SKM-1 (cell line): ENCODE results near the gene PIK3C2G.

ENCODE experiments used
- DNase-seq: peaks from one replicate; lab custom pipeline; 2025; ENCODE audit not compliant: unreplicated experiment; lab: John Stamatoyannopoulos, UW

The PIK3C2G gene

GRCh38 chr12:18277196-18277595 is 15.9 kb downstream of the PIK3C2G start:
- no peak for DNase-seq

GRCh38 chr12:18280728-18281127 is 19.4 kb downstream of the PIK3C2G start:
- no peak for DNase-seq

GRCh38 chr12:18281941-18282340 is 20.6 kb downstream of the PIK3C2G start:
- no peak for DNase-seq

- no peak for DNase-seq
Observed at GRCh38 chr12:18283831-18284230, 22.5 kb downstream of the PIK3C2G start.

- no peak for DNase-seq
Observed at GRCh38 chr12:18284386-18284785, 23.1 kb downstream of the PIK3C2G start.

GRCh38 chr12:18285161-18285560 is 23.8 kb downstream of the PIK3C2G start:
- DNase-seq = no peak

GRCh38 chr12:18290386-18290785 is 29.1 kb downstream of the PIK3C2G start:
- no peak for DNase-seq

DNA sequence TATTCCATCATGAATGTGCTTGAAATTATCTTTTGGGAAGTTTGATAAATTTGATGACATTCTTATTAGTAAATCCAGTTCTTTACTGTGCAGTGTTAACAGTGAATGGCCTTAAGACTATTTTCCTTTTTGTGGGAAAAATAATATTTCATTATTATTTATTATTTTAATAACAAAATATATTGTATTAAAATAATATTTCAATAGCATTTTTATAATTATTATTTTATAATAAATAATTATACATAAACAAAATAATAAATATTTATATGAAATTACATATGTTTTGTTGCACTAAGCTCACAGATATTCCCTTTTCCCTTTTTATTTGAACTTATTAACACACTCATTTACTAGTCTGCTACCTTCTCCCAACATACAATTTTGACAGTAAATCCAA is 33.6 kb downstream of the PIK3C2G start:
- no peak for DNase-seq

GRCh38 chr12:18296201-18296908 is 35.0 kb downstream of the PIK3C2G start:
- no peak for DNase-seq

- DNase-seq = no peak
Observed at GRCh38 chr12:18296909-18297280, 35.6 kb downstream of the PIK3C2G start.

- DNase-seq = no peak
Observed at GRCh38 chr12:18297902-18298301, 36.6 kb downstream of the PIK3C2G start.

DNA sequence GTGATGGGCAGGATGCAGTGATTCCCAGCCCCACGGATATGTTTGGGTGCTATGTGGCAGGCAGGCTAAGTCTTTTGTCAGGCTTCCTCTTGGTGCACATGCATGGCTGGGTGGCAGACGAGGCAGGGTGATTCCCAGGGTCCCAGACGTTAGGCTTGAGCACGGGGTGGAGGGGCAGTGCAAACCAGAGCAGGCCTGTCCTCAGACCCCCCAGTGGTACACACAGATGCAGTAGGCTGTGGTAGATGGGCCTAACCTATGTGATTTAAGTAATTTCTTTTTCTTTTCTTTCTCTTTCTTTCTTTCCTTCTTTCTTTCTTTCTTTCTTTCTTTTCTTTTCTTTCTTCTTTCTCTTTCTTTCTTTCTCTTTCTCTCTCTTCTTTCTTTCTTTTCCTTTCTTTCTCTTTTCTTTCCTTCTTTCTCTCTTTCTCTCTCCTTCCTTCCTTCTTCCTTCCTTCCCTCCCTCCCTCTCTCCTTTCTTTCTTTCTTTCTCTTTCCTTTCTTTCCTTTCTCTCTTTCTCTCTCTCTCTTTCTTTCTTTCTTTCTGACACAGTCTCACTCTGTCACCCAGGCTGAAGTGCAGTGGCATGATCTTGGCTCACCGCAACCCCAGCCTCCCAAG is 41.6 kb downstream of the PIK3C2G start:
- no peak for DNase-seq

- DNase-seq = no peak
Observed at GRCh38 chr12:18304609-18305008, 43.3 kb downstream of the PIK3C2G start.

GRCh38 chr12:18306311-18306710 is 45.0 kb downstream of the PIK3C2G start:
- no peak for DNase-seq

DNA sequence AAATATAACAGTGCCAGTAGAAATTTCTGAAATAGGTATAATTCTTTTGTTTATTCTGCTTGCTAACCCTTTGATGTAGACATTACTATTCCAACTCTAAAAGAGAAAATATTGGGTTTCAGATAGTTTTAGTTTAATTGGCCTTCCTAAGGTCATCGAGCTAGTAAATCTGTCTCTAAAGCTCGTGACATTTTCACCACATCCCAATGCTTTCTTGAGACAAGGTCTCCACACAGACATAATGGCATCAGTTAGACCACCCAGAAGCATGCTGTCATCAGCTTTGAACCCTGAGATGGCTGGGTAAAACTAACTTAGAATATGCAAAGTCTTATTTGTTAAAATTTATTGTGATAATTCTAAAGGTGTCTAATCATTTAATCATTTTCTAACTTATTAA is 52.0 kb downstream of the PIK3C2G start:
- no peak for DNase-seq

- DNase-seq = peak; percentile 1
Observed at GRCh38 chr12:18320036-18320617, 58.8 kb downstream of the PIK3C2G start.

- no peak for DNase-seq
Observed at GRCh38 chr12:18320976-18321375, 59.7 kb downstream of the PIK3C2G start.

GRCh38 chr12:18323159-18323558 is 61.8 kb downstream of the PIK3C2G start:
- DNase-seq = no peak

DNA sequence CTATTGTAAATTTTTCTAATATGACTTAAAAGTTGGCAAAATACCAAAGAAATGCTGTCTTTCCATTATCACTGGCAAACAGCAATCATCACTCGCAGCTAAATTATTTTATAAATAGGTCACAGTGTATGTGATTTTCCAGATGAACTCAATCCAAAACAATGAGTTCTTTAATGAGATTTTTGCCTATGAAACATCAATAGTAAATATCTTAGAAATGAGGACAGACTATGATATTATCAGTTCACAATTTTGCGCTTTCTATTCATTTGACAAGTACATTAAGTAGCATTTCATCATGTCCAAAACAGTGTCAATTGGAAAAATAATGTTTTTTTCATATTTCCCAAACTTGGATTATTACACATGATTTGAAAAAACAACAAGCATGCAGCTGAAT is 65.7 kb downstream of the PIK3C2G start:
- no peak for DNase-seq

DNA sequence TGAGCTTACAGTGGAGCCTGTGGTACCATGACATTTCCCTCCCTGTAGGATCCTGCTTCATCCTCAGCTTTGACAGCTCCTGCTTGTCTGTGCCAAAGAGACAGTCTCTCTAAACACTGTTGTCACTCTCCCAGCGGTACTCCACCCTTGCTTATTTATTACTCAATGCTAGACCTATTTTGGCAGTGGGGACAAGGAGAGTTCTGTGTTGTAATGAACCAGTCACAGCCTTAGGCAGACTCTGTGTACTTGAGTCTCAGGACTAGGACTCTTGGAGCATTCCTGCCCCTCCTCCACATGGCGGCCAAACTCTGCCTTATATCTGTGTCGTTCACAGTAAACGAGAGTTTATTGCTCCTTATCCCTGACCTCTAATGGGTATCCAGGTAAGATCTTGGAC is 70.9 kb downstream of the PIK3C2G start:
- DNase-seq = no peak

GRCh38 chr12:18339633-18340032 is 78.3 kb downstream of the PIK3C2G start:
- DNase-seq = no peak

GRCh38 chr12:18340186-18340585 is 78.9 kb downstream of the PIK3C2G start:
- DNase-seq = no peak

DNA sequence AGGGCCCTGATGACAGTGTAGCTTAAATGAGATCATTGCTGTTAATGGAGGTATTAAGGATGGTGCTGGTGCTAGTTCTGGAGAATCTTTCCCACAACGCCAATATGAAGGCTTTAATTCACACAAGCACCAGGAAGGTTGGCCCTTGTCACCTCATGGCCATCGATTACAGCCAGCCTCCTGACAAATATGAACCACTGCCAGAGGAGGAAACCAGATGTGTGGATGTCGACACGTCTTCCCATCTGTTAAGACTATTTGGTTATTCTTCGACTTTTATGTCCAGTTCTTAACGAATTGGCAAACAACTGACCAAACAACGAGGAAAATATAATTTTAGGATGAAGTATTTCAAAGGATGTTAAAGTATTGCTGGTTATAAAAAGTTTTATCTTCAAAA is 79.5 kb downstream of the PIK3C2G start:
- DNase-seq = no peak
